ENCODE measurements around the gene TSBP1.
"Not testable (repeated sequence)": the region's sequence is repeated elsewhere in the genome, so short reads cannot be mapped to it uniquely, and the experiment has no call there.

Gene TSBP1

GRCh38 chr6:32353348-32353747, 18.4 kb downstream of the TSBP1 start:
- FAIRE-seq = no peak
- DNase-seq (ENCODE audit: insufficient read length, low spot score) = no peak
- TF ChIP-seq POLR2A (IDR thresholded peaks at IDR 0.05; ENCODE audit: low read depth, low read length) = no peak

GRCh38 chr6:32340242-32340641, 31.5 kb downstream of the TSBP1 start:
- TF ChIP-seq POLR2A (IDR thresholded peaks at IDR 0.05; ENCODE audit: low read depth, low read length) = no peak
- FAIRE-seq = no peak
- no peak for DNase-seq (ENCODE audit: insufficient read length, low spot score)

- DNase-seq (ENCODE audit: insufficient read length, low spot score) (no peak), FAIRE-seq (peak; percentile 6)
- no peak for TF ChIP-seq POLR2A (IDR thresholded peaks at IDR 0.05; ENCODE audit: low read depth, low read length)
Observed at GRCh38 chr6:32337186-32337805, 34.4 kb downstream of the TSBP1 start.

GRCh38 chr6:32332433-32332832, 39.3 kb downstream of the TSBP1 start:
- DNase-seq (ENCODE audit: insufficient read length, low spot score) (no peak), FAIRE-seq (no peak)
- TF ChIP-seq POLR2A (IDR thresholded peaks at IDR 0.05; ENCODE audit: low read depth, low read length) = no peak

- DNase-seq (ENCODE audit: insufficient read length, low spot score) (no peak), FAIRE-seq (no peak)
- no peak for TF ChIP-seq POLR2A (IDR thresholded peaks at IDR 0.05; ENCODE audit: low read depth, low read length)
Observed at GRCh38 chr6:32329141-32329540, 42.6 kb downstream of the TSBP1 start.

DNA sequence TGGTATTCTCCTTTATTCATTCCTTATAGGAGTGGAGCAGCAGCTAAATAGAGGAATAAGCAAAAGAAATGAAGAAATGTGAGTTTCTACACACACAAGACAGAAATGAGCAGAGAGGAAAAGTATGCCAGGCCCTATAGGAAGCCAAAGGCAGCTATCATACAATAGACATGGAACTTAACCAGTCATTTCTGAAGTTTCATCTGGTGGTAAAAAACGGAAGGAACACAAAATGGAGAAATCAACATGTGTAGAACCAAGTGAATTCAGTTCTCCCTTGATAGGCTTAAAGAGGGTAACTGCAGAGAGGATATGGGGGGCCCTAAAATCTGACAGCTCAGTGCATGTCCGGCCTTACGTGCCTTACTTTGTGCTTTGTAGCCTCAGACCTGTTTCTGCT, 44.6 kb downstream of the TSBP1 start:
- no peak for FAIRE-seq

DNA sequence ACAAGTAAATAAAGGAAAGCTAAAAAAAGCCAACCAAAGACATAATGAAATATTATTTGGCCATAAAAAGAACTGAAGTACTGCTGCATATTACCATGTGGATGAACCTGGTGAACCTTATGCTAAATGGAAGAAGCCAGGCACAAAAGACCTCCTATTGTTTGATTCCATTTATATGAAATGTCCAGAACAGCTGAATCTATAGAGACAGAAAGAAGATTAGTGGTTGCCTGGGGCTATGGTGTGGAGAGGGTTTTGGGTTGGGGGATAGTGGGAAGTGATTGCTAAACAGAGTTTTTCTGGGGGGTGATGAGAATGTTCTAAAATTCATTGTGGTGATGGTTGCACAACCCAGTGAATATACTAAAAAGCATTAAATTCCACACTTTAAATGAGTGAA, 53.2 kb downstream of the TSBP1 start:
- FAIRE-seq (no peak), DNase-seq (ENCODE audit: insufficient read length, low spot score) (no peak)
- TF ChIP-seq POLR2A (IDR thresholded peaks at IDR 0.05; ENCODE audit: low read depth, low read length) = no peak

More for the DNA sequence above, 44.6 kb downstream of the TSBP1 start:
- TF ChIP-seq POLR2A (IDR thresholded peaks at IDR 0.05; ENCODE audit: low read depth, low read length) = no peak
- no peak for DNase-seq (ENCODE audit: insufficient read length, low spot score)

DNA sequence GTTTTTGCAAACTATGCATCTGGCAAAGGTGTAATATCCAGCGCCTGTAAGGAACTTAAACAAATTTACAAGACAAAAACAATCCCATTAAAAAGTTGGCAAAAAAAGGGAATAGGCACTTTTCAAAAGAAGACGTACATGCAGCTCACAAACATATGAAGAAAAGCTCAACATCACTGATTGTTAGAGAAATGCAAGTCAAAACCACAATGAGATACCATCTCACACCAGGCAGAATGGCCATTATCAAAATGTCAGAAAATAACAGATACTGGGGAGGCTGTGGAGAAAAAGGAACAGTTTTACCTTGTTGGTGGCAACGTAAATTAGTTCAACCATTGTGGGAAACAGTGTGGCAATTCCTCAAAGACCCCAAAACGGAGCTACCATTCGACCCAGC, 54.2 kb downstream of the TSBP1 start:
- FAIRE-seq = no peak

GRCh38 chr6:32313964-32314363, 57.7 kb downstream of the TSBP1 start:
- no peak for FAIRE-seq
- DNase-seq (ENCODE audit: insufficient read length, low spot score) = no peak
- no peak for TF ChIP-seq POLR2A (IDR thresholded peaks at IDR 0.05; ENCODE audit: low read depth, low read length)

More for the DNA sequence above, 54.2 kb downstream of the TSBP1 start:
- DNase-seq (ENCODE audit: insufficient read length, low spot score) = no peak
- TF ChIP-seq POLR2A (IDR thresholded peaks at IDR 0.05; ENCODE audit: low read depth, low read length) = no peak

DNA sequence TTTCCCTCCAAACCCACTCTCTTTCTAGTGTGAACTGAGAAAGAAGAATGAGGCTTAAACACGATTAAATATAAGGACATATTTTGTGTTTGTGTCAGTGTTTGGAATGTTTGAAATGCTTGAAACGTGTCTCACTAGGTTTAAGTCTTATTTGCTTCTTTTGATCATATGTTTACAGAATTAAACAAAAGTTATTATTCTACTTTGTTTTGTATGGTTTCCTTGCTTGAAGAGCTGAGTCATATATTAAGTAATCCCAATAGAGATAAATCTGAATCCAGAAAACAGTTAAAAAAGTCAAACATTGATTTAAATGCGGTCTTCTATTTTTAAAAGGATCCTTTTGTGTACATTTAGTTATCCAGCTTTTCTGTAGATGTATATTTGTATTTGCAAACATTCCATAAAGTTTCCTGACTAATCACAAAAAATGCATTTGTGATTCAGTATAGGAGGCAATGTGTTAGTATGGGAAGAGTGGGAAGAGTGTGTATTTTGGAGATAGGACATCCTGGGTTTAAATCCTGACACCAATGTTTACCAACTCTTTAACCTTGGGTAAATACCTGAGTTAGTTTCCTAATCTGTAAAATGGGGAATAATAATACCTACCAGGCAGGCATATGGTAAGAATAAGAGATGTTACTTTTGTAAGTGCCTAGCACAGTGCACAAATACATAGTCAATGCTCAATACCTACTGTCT, 72.9 kb downstream of the TSBP1 start:
- FAIRE-seq (peak; percentile 52), DNase-seq (ENCODE audit: insufficient read length, low spot score) (no peak)
- no peak for TF ChIP-seq POLR2A (IDR thresholded peaks at IDR 0.05; ENCODE audit: low read depth, low read length)

GRCh38 chr6:32294980-32295379, 76.7 kb downstream of the TSBP1 start:
- not testable (repeated sequence) for FAIRE-seq; DNase-seq (ENCODE audit: insufficient read length, low spot score)

- FAIRE-seq (no peak), DNase-seq (ENCODE audit: insufficient read length, low spot score) (no peak)
- TF ChIP-seq POLR2A (IDR thresholded peaks at IDR 0.05; ENCODE audit: low read depth, low read length) = no peak
Observed at GRCh38 chr6:32294566-32294965, 77.1 kb downstream of the TSBP1 start.

DNA sequence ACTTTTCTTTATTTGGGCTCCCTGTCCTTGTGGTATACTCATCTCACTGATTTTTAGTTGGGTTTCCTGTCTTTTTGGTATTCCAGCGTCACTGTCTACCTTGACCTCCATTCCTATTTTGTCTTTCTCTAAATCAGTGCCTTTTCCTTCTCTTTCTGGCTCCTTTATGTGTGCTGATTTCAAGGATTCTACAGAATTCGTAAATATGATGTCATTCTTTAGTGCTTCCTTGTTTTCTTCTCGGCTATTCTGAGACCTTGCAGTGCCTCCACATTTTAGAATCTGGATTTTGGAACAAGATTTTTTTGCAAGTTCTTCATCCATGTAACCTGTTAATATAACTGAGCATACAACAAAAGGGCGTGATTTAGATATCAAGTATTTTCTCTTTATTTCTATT, 78.0 kb downstream of the TSBP1 start:
- FAIRE-seq = no peak
- DNase-seq (ENCODE audit: insufficient read length, low spot score) = no peak
- no peak for TF ChIP-seq POLR2A (IDR thresholded peaks at IDR 0.05; ENCODE audit: low read depth, low read length)

DNA sequence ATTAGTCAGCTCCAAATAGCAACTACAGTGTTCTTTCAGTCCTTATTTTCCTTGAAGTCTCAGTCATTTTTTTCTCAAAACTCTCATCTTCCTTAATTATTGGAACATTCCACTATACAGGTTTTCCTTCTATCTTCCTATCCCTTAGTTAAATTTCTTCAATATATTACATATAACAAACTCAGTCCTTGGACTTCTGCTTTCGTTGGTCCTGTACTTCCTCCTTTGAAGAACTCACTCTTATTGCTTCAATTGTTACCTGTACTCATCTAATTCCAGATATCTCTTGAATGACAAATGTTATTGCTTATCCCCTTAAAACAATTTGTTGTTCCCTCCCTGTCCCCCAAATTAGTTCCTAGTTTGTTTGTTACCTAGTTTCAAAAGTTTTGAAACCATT, 80.2 kb downstream of the TSBP1 start:
- no peak for DNase-seq (ENCODE audit: insufficient read length, low spot score)
- no peak for TF ChIP-seq POLR2A (IDR thresholded peaks at IDR 0.05; ENCODE audit: low read depth, low read length)

GRCh38 chr6:32290886-32291450, 80.7 kb downstream of the TSBP1 start:
- no peak for FAIRE-seq
- no peak for DNase-seq (ENCODE audit: insufficient read length, low spot score)
- TF ChIP-seq POLR2A (IDR thresholded peaks at IDR 0.05; ENCODE audit: low read depth, low read length) = no peak

More for the DNA sequence above, 80.2 kb downstream of the TSBP1 start:
- FAIRE-seq = no peak
